HEK293 (cell line): ENCODE data around the gene SYNGR4.

Source experiments
- CTCF ChIA-PET: fragments of 350-600 bp; formaldehyde crosslinking; extraction: SDS; loops from one replicate; lab custom pipeline; 2021; ENCODE audit warnings: antibody characterized with exemption; lab: Yijun Ruan, JAX
- POLR2A ChIA-PET: fragments of 300-600 bp; formaldehyde crosslinking; extraction: SDS; loops from one replicate; lab custom pipeline; 2020; ENCODE audit warnings: antibody characterized with exemption, inconsistent platforms; lab: Yijun Ruan, JAX
- H3K27ac ChIP-seq: fragments of 200-500 bp; sonication (Bioruptor generic); 2 replicates; pipeline ENCODE4 v1.5.1; 2014; ENCODE audit warnings: low read depth, low read length, control low read depth, inconsistent platforms; ENCODE audit errors: extremely low read depth
- H3K36me3 ChIP-seq, 2 experiments: fragments of 200-500 bp in 1 of 2; sonication (Bioruptor generic) in 1 of 2; 1 replicate in 1 of 2; 2 replicates in 1 of 2; pipeline ENCODE4 v1.5.1; 2014 to 2017; ENCODE audit warnings: inconsistent platforms in 2 of 2, low read length in 2 of 2; ENCODE audit not compliant: control insufficient read depth in 2 of 2, insufficient read depth in 1 of 2
- H3K4me1 ChIP-seq: fragments of 200-500 bp; sonication (Bioruptor generic); 2 replicates; pipeline ENCODE4 v1.5.1; 2014; ENCODE audit warnings: mild to moderate bottlenecking, low read length, inconsistent platforms; ENCODE audit not compliant: control insufficient read depth, insufficient read depth
- H3K4me3 ChIP-seq: 2 replicates; pipeline ENCODE4 v1.5.1; 2011; ENCODE audit warnings: low read depth, mild to moderate bottlenecking, control low read depth, low read length, moderate library complexity
- H3K9me3 ChIP-seq: fragments of 200-500 bp; sonication (Bioruptor generic); 2 replicates; pipeline ENCODE4 v1.5.1; 2014; ENCODE audit warnings: low read depth, low read length, inconsistent platforms; ENCODE audit not compliant: control insufficient read depth, insufficient read depth
- GFI1B ChIP-seq: fragments of 450-650 bp; formaldehyde crosslinking; IDR thresholded peaks from 2 replicates; pipeline ENCODE4 v1.5.1; 2016; ENCODE audit warnings: missing biosample characterization, missing genetic modification characterization
- GLIS2 ChIP-seq: fragments of 450-650 bp; formaldehyde crosslinking; IDR thresholded peaks from 2 replicates; pipeline ENCODE4 v1.5.1; 2016; ENCODE audit warnings: missing biosample characterization, missing genetic modification characterization
- IKZF3 ChIP-seq: fragments of 450-650 bp; IDR thresholded peaks from 2 replicates; pipeline ENCODE4 v1.5.0; 2018; ENCODE audit warnings: missing biosample characterization, mild to moderate bottlenecking, missing genetic modification characterization, moderate library complexity
- WT1 ChIP-seq: fragments of 450-650 bp; formaldehyde crosslinking; IDR thresholded peaks from 2 replicates; pipeline ENCODE4 v1.5.1; 2016; ENCODE audit warnings: missing biosample characterization, missing genetic modification characterization
- ZBTB10 ChIP-seq: fragments of 450-650 bp; formaldehyde crosslinking; IDR thresholded peaks from 2 replicates; pipeline ENCODE4 v1.5.1; 2016; ENCODE audit warnings: missing biosample characterization, missing genetic modification characterization
- ZFHX2 ChIP-seq: fragments of 450-650 bp; formaldehyde crosslinking; conservative IDR thresholded peaks from 2 replicates; pipeline ENCODE4 v1.5.1; 2016; ENCODE audit warnings: missing biosample characterization, missing genetic modification characterization
- ZNF19 ChIP-seq: fragments of 450-650 bp; formaldehyde crosslinking; IDR thresholded peaks from 2 replicates; pipeline ENCODE4; 2016; ENCODE audit warnings: missing biosample characterization, missing genetic modification characterization, low read depth
- ZNF211 ChIP-seq: fragments of 450-650 bp; formaldehyde crosslinking; IDR thresholded peaks from 2 replicates; pipeline ENCODE4 v1.5.1; 2016; ENCODE audit warnings: low read depth, missing biosample characterization, missing genetic modification characterization
- ZNF24 ChIP-seq: fragments of 450-650 bp; formaldehyde crosslinking; IDR thresholded peaks from 2 replicates; pipeline ENCODE4 v1.5.1; 2016; ENCODE audit warnings: missing biosample characterization, missing genetic modification characterization
- ZNF266 ChIP-seq: fragments of 450-650 bp; formaldehyde crosslinking; IDR thresholded peaks from 2 replicates; pipeline ENCODE4 v1.5.1; 2016; ENCODE audit warnings: missing biosample characterization, missing genetic modification characterization, low read depth
- ZNF394 ChIP-seq: fragments of 450-650 bp; formaldehyde crosslinking; IDR thresholded peaks from 2 replicates; pipeline ENCODE4 v1.5.1; 2016; ENCODE audit warnings: missing biosample characterization, missing genetic modification characterization, mild to moderate bottlenecking, moderate library complexity, borderline replicate concordance
- ZNF529 ChIP-seq: fragments of 450-650 bp; formaldehyde crosslinking; IDR thresholded peaks from 2 replicates; pipeline ENCODE4 v1.5.1; 2017; ENCODE audit warnings: missing genetic modification characterization, missing biosample characterization; ENCODE audit not compliant: insufficient replicate concordance
- ZNF544 ChIP-seq: fragments of 450-650 bp; formaldehyde crosslinking; IDR thresholded peaks from 2 replicates; pipeline ENCODE4 v1.5.0; 2017; ENCODE audit warnings: missing biosample characterization, missing genetic modification characterization
- ZNF561 ChIP-seq: fragments of 450-650 bp; IDR thresholded peaks from 2 replicates; pipeline ENCODE4 v1.5.1; 2018; ENCODE audit warnings: missing biosample characterization, missing genetic modification characterization, borderline replicate concordance
- ZNF707 ChIP-seq: fragments of 450-650 bp; formaldehyde crosslinking; IDR thresholded peaks from 2 replicates; pipeline ENCODE4 v1.5.1; 2016; ENCODE audit warnings: missing biosample characterization, missing genetic modification characterization
- ZNF747 ChIP-seq: fragments of 450-650 bp; formaldehyde crosslinking; IDR thresholded peaks from 2 replicates; pipeline ENCODE4 v1.5.1; 2016; ENCODE audit warnings: missing biosample characterization, missing genetic modification characterization
- ZNF76 ChIP-seq: fragments of 450-650 bp; formaldehyde crosslinking; IDR thresholded peaks from 2 replicates; pipeline ENCODE4; 2016; ENCODE audit warnings: low read depth, missing biosample characterization, missing genetic modification characterization, borderline replicate concordance
- ZNF792 ChIP-seq: fragments of 450-650 bp; formaldehyde crosslinking; IDR thresholded peaks from 2 replicates; pipeline ENCODE4 v1.5.1; 2016; ENCODE audit warnings: missing biosample characterization, missing genetic modification characterization
- TF ChIP-seq, protein P1 (sequence below): fragments of 450-650 bp; formaldehyde crosslinking; IDR thresholded peaks from 2 replicates; pipeline ENCODE4 v1.5.1; 2016; ENCODE audit warnings: missing biosample characterization, missing genetic modification characterization
- TF ChIP-seq, protein P2 (sequence below): fragments of 450-650 bp; formaldehyde crosslinking; IDR thresholded peaks from 2 replicates; pipeline ENCODE4 v1.5.1; 2017; ENCODE audit warnings: missing biosample characterization, missing genetic modification characterization
- TF ChIP-seq, protein P3 (sequence below): fragments of 450-650 bp; IDR thresholded peaks from 2 replicates; pipeline ENCODE4 v1.5.1; 2018; ENCODE audit warnings: missing biosample characterization, missing genetic modification characterization
- TF ChIP-seq, protein P4 (sequence below): fragments of 450-650 bp; formaldehyde crosslinking; IDR thresholded peaks from 2 replicates; pipeline ENCODE4 v1.5.1; 2016; ENCODE audit warnings: missing biosample characterization, missing genetic modification characterization

The SYNGR4 gene

DNA sequence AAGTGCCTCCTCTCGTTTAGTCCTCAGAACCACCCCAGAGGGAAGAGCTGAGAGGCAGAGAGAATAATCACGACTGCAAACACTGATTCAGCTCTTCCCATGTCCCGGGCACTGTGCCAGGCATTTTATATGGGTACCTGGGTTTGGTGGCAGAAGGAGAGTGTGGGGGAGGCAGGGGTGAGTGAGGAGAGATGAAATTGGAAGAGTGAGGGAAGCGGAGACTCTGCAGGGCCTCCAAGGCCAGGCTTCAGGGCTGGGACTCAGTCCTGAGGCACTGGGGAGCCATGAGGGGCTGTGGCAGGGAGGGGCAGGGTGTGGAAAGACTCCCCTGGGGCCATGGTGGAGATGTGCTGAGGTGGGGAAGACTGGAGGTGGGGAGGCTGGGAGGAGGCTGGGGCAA is 8.7 kb downstream of the SYNGR4 start (continued):
- TF ChIP-seq ZNF529 (no peak), ZNF707 (tag by site-specific recombination) (no peak), IKZF3 (tag by site-specific recombination) (peak; percentile 35; the same call in 1 of the 2 replicates), GLIS2 (tag by site-specific recombination) (no peak), ZNF76 (tag by site-specific recombination) (no peak), WT1 (tag by site-specific recombination) (peak; percentile 41; the same call in 1 of the 2 replicates), GFI1B (peak; percentile 37; the same call in 1 of the 2 replicates), ZNF394 (peak; percentile 34; the same call in 1 of the 2 replicates), ZNF544 (tag by site-specific recombination) (no peak), ZNF211 (tag by site-specific recombination) (no peak)
- TF ChIP-seq, protein P1, sequence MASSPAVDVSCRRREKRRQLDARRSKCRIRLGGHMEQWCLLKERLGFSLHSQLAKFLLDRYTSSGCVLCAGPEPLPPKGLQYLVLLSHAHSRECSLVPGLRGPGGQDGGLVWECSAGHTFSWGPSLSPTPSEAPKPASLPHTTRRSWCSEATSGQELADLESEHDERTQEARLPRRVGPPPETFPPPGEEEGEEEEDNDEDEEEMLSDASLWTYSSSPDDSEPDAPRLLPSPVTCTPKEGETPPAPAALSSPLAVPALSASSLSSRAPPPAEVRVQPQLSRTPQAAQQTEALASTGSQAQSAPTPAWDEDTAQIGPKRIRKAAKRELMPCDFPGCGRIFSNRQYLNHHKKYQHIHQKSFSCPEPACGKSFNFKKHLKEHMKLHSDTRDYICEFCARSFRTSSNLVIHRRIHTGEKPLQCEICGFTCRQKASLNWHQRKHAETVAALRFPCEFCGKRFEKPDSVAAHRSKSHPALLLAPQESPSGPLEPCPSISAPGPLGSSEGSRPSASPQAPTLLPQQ: 0 out of 2 replicates have a peak, but pooled peaks have one; percentile 51
- TF ChIP-seq, protein P2, sequence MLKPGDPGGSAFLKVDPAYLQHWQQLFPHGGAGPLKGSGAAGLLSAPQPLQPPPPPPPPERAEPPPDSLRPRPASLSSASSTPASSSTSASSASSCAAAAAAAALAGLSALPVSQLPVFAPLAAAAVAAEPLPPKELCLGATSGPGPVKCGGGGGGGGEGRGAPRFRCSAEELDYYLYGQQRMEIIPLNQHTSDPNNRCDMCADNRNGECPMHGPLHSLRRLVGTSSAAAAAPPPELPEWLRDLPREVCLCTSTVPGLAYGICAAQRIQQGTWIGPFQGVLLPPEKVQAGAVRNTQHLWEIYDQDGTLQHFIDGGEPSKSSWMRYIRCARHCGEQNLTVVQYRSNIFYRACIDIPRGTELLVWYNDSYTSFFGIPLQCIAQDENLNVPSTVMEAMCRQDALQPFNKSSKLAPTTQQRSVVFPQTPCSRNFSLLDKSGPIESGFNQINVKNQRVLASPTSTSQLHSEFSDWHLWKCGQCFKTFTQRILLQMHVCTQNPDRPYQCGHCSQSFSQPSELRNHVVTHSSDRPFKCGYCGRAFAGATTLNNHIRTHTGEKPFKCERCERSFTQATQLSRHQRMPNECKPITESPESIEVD (tag by site-specific recombination): no peak
- TF ChIP-seq, protein P3, sequence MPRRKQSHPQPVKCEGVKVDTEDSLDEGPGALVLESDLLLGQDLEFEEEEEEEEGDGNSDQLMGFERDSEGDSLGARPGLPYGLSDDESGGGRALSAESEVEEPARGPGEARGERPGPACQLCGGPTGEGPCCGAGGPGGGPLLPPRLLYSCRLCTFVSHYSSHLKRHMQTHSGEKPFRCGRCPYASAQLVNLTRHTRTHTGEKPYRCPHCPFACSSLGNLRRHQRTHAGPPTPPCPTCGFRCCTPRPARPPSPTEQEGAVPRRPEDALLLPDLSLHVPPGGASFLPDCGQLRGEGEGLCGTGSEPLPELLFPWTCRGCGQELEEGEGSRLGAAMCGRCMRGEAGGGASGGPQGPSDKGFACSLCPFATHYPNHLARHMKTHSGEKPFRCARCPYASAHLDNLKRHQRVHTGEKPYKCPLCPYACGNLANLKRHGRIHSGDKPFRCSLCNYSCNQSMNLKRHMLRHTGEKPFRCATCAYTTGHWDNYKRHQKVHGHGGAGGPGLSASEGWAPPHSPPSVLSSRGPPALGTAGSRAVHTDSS (tag by site-specific recombination): no peak

DNA sequence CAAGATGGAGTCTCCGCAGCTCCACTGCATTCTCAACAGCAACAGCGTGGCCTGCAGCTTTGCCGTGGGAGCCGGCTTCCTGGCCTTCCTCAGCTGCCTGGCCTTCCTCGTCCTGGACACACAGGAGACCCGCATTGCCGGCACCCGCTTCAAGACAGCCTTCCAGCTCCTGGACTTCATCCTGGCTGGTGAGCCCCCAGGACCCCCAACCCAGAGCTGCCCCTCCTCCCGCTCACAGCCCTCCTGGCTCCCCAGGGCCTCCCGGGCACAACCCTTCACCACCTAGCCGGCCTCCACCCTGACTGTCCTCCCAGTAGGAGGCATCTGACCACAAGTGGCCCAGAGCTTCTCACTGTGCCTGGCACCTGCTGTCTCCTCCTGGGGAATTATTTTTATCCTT is 9.4 kb downstream of the SYNGR4 start:
- Histone ChIP-seq H3K4me3 (no peak overlapping the region), H3K27ac (peak overlapping the region; percentile 61), H3K4me1 (peaks cover 12% of the 10 kb centered on the region), H3K36me3 (no peaks in the 10 kb centered on the region; a peak in 1 of 3 replicates), H3K9me3 (no peaks in the 10 kb centered on the region)
- no peak for TF ChIP-seq ZNF266
- CTCF ChIA-PET: interaction anchor here (0.5 to 1.6 kb wide), 2 partner anchors 10 to 186 kb away, joined by 3 read pairs; partner anchors contain the start of genes SYNGR4 and TMEM143
- POLR2A ChIA-PET: interaction anchor here (1.0 to 1.8 kb wide), 3 partner anchors 8 to 52 kb away, joined by 3 to 12 read pairs (median 4); partner anchors contain the start of genes SYNGR4 and TMEM143

GRCh38 chr19:48378194-48378570 is 14.0 kb downstream of the SYNGR4 start:
- Histone ChIP-seq H3K4me3 (no peak overlapping the region), H3K36me3 (peaks cover 10 to 16% of the 10 kb centered on the region in 2 experiments), H3K4me1 (peaks cover 5% of the 10 kb centered on the region), H3K9me3 (no peaks in the 10 kb centered on the region), H3K27ac (no peak overlapping the region)
- ChIA-PET CTCF (no interaction called here), POLR2A (no interaction called here)
- TF ChIP-seq, protein P4, sequence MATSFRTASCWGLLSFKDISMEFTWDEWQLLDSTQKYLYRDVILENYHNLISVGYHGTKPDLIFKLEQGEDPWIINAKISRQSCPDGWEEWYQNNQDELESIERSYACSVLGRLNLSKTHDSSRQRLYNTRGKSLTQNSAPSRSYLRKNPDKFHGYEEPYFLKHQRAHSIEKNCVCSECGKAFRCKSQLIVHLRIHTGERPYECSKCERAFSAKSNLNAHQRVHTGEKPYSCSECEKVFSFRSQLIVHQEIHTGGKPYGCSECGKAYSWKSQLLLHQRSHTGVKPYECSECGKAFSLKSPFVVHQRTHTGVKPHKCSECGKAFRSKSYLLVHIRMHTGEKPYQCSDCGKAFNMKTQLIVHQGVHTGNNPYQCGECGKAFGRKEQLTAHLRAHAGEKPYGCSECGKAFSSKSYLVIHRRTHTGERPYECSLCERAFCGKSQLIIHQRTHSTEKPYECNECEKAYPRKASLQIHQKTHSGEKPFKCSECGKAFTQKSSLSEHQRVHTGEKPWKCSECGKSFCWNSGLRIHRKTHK: no peak
- TF ChIP-seq GFI1B (no peak), ZNF747 (no peak), ZNF707 (tag by site-specific recombination) (no peak), ZFHX2 (no peak), ZNF24 (tag by site-specific recombination) (no peak), ZNF792 (no peak), ZNF19 (tag by site-specific recombination) (no peak), ZNF561 (no peak), ZBTB10 (tag by site-specific recombination) (no peak)
